NAMALWA (cell line): ENCODE data around the gene ZER1.
"Not testable (repeated sequence)": the region's sequence is repeated elsewhere in the genome, so short reads cannot be mapped to it uniquely, and the experiment has no call there.

Source experiments
- DNase-seq: peaks from one replicate; pipeline ENCODE4 v3.0.0-alpha.2; 2015; ENCODE audit warnings: low spot score

The ZER1 gene

DNA sequence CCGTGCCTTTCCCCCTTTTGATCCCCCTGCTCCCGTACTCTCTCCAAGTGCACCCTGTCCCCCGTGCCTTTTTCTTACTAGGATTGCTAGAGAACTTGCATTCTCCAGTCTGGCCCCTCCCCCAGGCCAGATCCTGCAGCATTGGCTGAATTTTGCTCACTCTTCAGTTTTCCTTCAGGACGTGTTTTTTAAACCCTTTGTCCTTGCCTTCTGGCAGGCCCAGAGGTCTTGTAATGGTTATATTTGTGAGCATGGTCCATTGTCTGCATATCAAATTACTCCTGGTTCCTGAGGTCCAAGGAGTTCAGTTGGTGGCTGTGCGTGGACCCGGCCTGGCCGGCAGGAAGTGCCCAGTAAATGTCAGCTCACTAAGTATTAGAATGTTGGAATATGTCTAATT lies 15.9 kb upstream of the ZER1 start:
- peak; percentile 20 for DNase-seq

- peak; percentile 93 for DNase-seq
These were observed 15.2 kb upstream of the ZER1 start, which contains the start of gene TBC1D13 for GRCh38 chr9:128786681-128787601. Gene TBC1D13 (plus strand): TSS chr9:128787253. CDS start chr9:128787354, 101 bp downstream.

DNA sequence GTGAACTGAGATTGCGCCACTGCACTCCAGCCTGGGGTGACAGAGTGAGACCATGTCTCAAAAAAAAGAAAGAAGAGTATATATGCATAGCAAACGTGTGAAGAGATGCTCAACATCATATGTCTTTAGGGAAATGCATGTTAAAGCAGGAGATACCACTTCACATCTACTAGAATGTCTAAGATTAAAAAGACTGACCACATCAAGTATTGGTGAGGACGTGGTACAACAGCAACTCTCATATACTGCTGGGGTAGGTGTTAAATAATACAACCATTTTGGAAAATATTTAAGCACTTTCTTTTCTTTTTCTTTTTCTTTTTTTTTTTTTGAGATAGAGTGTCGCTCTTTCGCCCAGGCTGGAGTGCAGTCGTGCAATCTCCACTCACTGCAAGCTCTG lies 13.7 kb upstream of the ZER1 start:
- DNase-seq, result no peak

GRCh38 chr9:128782669-128783068 lies 10.9 kb upstream of the ZER1 start:
- no peak for DNase-seq

DNA sequence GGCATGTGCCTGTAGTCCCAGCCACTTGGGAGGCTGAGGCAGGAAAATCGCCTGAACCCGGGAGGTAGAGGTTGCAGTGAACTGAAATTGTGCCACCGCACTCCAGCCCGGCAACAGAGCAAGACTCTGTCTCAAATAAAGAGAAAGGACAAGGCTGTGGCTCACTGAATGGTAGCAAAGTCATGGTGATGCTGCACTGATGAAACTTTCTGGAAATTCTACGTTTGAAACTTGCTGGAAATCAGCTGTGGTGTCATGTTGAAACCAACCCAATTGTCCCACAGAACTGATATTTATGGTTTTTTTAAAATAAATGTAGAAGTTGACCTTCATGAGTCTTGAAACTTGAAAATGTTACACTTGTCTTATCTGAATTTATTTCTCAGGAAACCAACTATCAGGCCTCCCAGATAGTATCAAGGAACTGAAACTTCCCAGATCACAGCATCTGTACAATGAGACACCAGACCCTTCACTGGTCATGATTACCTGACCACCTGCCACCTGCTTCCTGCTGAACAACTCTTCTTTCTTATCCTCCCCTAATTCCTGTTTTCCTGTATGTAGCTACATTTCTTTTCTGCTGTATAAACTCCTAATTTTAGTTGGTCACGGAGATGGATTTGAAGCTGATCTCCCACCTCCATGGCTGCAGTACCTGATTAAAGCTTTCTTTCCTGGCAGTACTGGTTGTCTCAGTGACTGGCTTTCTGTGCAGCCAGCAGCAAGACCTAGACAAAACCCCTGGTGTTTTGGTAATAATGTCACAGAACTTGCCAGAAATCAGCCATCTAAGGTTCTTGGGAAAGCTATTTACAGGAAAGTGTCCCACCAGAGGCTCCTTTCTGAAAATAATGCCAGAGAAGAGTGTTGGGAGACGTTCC lies 9.7 kb upstream of the ZER1 start:
- DNase-seq, result peak; percentile 32

DNA sequence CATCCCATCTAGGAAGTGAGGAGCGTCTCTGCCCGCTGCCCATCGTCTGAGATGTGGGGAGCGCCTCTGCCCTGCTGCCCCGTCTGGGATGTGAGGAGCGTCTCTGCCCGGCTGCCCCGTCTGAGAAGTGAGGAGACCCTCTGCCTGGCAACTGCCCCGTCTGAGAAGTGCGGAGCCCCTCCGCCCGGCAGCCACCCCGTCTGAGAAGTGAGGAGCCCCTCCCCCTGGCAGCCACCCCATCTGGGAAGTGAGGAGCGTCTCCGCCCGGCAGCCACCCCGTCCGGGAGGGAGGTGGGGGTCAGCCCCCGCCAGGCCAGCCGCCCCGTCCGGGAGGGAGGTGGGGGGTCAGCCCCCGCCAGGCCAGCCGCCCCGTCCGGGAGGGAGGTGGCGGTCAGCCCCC lies 8.4 kb upstream of the ZER1 start:
- DNase-seq, result not testable (repeated sequence)

DNA sequence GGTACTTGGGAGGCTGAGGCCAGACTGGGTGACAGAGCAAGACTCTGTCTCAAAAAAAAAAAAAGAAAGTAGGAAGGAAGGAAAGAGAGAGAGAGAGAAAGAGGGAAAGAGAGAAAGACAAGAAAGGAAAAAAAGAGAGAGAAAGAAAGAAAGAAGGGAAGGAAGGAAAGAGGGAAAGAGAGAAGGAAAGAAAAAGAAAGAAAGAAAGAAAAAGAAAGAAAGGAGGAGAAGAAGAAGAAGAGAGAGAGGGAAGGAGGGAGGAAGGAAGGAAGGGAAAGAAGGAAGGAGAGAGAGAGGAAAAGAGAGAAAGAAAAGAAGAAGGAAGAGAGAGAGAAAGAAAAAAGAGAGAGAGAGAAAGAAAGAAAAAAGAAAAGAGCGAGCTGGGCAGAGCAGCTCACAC lies 3.1 kb upstream of the ZER1 start:
- no peak for DNase-seq

- no peak for DNase-seq
These were observed 1.3 kb upstream of the ZER1 start for GRCh38 chr9:128773049-128773448.

DNA sequence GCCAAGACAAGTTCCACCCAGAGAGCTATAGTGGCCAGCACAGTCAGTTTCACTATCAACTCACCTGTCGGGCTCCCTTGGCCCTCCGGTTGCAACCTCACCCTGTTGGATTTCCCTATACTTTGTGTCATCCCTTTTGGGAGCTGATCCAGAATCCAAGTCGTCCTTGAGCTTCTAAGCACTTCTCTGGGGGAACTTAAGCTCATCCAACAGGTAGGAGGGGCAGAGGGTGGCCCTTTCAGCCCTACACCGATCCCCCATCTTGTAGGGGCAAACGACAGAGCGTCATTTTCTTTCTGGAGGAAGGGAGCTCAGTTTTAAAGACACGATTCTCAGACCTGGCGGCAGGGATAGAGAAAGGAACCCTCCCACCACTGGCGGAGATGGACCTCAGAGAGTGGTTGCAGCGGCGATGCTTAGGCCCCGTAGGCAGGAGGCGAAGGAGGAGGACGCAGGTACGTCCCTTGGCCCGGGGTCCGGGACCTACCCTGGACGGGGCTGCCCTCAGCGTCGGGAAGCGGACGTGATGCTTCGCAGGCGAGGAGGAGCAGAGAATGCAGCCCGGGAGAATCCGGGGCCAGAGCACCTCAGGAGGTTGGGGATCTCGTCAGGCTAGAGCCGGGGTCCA lies 519 bp downstream of the ZER1 start:
- DNase-seq, result peak; percentile 45

DNA sequence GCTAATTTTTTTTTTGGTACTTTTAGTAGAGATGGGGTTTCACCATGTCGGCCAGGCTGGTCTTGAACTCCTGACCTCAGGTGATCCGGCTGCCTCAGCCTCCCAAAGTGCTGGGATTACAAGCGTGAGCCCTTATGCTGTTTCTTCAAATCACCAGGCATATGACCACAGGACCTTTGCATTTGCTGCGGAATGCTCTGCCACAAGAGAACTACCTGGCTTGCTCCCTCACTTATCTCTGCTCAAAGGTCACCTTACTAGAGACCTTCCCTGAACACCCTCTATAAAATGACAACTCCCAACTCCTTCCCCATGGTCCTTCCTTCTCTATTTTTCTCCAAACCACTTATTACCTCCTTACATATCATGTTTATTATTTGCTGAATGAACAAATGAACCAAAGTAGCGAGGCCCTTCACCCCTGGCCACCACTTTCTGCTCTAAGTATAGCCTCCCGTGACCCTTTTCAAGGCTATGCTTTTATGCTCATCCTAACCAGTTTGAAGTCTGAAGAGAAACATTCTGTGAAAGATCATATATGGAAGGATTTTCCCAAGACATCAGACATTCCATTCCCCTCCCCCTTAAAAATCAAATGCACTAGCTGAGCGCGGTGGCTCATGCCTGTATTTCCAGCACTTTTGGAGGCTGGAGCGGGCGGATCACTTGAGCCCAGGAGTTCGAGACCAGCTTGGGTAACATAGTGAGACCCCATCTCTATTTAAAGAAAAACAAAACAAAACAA lies 1.3 kb downstream of the ZER1 start:
- DNase-seq, result no peak

DNA sequence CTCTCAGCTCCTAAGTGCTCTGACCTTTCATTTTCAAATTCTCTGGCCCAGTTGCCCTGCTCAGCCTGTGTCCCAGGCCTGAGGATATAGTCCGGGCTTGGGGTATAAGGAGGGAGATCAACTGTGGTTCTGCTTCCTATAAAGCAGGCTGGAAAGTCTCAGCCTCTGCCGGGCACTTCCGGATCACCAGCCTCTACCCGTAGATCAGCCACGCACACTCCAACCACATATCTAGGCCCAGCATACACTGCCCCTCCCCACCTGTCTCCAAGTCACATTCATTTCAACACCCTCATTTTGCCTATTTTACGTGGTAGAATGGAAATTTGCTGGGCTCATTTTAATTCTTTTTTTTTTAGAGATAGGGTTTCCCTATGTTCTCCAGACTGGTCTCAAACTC lies 3.1 kb downstream of the ZER1 start:
- no peak for DNase-seq

- DNase-seq, result no peak
These were observed 6.2 kb downstream of the ZER1 start for GRCh38 chr9:128765499-128765898.

DNA sequence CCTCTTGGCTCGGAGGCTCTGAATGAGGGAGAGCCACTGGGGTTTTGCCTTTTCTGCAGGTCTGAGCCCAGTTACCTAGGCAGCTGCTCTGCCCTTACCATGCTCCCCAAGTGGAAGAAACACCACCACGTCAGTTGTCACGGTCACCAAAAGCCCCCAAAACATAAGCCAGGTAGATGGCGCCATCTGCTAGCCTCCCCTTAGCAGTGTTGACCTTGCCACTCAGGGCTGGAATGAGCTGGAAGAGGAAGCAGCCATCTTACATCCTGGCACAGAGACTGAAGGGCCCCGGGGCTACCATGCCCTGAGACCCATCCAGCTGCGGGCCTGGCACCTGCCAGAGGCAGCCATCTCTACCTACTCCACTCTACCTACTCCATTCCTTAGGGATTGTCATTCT lies 7.4 kb downstream of the ZER1 start:
- peak; percentile 30 for DNase-seq

- DNase-seq, result no peak
These were observed 8.9 kb downstream of the ZER1 start for GRCh38 chr9:128762671-128763449.

DNA sequence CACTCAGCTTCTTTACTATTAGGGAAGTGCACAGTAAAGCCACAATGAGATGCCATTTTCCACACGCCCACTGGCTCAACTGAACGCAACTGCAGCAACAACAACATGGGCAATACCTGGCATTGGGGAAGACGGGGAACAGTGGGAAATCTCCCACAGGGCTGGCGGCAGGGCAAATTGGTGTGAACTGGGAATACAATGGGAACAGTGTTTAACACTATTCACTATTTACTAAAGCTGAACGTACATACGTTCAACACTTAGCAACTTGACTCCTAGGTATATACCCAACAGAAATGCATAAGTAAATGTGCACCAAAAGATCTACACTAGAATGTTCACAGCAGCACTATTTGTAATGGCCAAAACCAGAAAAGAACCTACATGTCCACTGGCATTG lies 14.1 kb downstream of the ZER1 start:
- no peak for DNase-seq

DNA sequence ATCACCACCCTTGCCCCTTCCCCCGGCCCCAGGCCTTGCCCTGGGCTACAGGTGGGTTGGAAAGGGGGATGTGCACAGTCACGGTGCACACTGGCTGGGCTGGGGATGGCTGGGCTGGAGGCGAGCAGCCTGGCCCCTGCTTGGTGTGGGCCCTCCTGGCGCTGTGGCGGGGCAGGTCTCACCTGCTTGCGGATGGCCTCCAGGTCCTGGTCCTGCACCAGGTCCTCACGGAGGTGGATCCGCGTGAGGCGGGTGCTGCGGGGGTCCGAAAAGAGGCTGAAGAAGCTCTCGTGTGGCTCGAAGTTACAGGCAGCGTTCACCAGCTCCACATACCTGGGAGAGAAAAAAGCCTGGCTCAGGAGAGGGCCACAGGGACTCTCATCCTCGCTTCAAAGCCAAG lies 18.1 kb downstream of the ZER1 start:
- no peak for DNase-seq

DNA sequence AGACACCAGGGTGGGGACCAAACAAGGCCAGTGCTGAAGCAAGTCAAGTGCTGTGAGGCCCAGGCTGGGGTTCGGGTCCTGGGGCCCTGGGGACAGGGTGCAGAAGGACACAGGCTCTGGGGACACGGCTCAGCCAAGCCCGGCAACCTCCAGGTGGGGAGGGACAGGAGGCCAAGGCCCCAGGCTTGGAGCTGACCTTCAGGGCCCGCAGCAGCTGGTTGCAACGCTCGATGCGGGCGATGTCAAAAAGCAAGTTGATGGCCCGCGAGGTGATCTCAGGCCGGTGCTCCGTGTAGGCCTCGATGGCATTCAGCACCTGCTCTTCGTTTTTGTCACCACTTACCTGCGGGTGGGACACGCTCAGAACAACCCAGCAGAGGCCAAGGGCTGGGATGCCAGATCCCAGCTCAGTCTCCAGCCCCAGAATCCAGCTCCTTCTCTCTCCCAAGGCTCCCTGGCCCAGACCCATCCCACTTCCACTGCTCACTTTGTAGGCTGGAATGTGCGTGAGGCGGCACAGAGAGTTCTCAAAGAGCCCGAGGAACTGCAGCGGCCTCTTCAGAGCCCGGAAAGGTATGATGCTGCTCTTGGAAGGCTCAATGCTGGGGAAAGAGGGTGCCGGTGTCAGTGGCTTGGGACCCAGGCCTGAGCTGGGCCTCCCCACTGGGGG lies 20.7 kb downstream of the ZER1 start:
- DNase-seq, result no peak

GRCh38 chr9:128747241-128747640 lies 24.5 kb downstream of the ZER1 start:
- no peak for DNase-seq

GRCh38 chr9:128743421-128743820 lies 28.3 kb downstream of the ZER1 start:
- no peak for DNase-seq

GRCh38 chr9:128742401-128742800 lies 29.3 kb downstream of the ZER1 start:
- no peak for DNase-seq
